ENCODE measurements around the gene TCF7L2.

DNA sequence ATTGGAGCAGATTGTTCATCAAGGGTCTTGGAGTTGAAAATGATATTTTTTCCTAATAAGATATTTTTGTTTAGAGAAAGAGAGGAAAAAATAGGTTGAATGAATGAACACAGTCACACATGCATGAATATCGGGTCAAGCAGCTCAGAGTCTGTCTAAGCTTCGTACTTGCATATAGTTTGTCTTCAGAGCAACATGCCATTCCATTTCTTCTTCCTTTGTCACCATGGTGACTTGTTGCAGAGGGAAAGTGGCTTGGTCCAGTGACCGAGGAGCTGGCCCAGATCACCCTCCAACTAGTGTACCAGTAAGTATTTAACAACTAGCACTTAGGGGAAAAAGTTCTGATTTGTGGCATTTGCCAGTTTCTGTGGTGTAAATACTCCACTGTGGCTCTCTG lies 232.1 kb downstream of the TCF7L2 start:
- TF ChIP-seq, protein P1, sequence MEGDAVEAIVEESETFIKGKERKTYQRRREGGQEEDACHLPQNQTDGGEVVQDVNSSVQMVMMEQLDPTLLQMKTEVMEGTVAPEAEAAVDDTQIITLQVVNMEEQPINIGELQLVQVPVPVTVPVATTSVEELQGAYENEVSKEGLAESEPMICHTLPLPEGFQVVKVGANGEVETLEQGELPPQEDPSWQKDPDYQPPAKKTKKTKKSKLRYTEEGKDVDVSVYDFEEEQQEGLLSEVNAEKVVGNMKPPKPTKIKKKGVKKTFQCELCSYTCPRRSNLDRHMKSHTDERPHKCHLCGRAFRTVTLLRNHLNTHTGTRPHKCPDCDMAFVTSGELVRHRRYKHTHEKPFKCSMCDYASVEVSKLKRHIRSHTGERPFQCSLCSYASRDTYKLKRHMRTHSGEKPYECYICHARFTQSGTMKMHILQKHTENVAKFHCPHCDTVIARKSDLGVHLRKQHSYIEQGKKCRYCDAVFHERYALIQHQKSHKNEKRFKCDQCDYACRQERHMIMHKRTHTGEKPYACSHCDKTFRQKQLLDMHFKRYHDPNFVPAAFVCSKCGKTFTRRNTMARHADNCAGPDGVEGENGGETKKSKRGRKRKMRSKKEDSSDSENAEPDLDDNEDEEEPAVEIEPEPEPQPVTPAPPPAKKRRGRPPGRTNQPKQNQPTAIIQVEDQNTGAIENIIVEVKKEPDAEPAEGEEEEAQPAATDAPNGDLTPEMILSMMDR (IDR thresholded peaks at IDR 0.05), result no peak
- TF ChIP-seq POLR2A (IDR thresholded peaks at IDR 0.05), result no peak

Measured in body of pancreas (tissue), 4 donors.